Subcutaneous preadipocyte (primary cell): Measurements from ENCODE around the gene ZNF888. TPM values are rescaled to one million over a fixed set of nuclear protein-coding genes. Genes with fewer than 3 reads are reported as not detected.
A peak's percentile ranks its signal among the peaks of the same experiment; 100 is the strongest.

Experiments
- small RNA-seq: library from RNA; depleted of rRNA; stranded (forward); fragments of <200 nt; gene quantifications from one replicate; pipeline ENCODE3, GENCODE V24; 2012
- total RNA-seq: library from RNA; depleted of rRNA; stranded (reverse); fragments of >200 nt; gene quantifications from 2 replicates; pipeline ENCODE4 v1.2.3, GENCODE V29; 2012

ZNF888 gene
- total RNA-seq = 2.6 and 3.3 TPM in 2 replicates

DNA sequence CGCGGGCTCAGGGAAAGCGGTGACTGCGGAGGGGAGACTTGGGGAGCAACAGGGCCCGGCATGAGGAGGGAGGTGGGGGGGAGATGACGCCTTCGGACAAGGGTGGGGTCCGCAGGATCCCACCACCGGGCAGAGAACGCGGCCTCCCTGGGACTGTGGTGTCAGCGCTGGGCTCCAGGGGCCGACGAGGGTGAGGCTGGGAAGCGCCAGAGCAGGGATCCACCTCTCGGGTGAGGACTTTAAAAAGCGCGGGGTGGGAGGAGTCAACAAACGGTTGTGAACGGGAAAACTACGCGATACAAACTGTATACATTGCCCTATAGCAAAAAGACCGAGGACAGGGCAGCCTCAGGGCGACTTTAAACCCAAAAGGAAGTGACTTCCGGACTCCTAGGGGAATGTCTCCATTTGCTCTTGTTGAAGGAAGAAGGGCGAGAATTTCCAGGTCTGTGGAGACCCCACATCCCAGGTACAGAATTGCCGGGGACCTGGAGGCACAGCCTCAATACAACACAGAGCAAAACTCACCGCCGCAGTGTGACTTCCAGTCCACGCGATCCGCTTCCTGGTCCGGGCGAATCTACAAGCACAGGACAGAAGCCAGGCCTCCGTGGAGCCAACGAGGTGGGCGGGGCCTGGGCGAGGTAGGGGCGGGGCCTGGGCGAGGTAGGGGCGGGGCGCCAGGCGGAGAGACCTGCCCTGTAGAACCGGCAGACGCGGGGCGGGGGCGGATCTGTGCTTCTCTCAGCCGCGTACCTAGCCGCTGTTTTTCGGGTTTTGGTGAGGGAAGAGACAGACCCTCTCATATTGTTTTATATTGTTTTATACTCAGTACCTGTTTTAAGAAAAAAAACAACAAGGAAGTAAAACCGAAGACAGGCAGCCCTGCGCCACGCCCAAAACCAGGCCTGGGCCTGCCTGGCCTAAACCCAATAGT lies at the start of gene ZNF888:
ZNF888 (minus strand) TSS at position 588 of the 937 bp plus-strand sequence. CDS start 5,555 bp downstream, outside the sequence.

DNA sequence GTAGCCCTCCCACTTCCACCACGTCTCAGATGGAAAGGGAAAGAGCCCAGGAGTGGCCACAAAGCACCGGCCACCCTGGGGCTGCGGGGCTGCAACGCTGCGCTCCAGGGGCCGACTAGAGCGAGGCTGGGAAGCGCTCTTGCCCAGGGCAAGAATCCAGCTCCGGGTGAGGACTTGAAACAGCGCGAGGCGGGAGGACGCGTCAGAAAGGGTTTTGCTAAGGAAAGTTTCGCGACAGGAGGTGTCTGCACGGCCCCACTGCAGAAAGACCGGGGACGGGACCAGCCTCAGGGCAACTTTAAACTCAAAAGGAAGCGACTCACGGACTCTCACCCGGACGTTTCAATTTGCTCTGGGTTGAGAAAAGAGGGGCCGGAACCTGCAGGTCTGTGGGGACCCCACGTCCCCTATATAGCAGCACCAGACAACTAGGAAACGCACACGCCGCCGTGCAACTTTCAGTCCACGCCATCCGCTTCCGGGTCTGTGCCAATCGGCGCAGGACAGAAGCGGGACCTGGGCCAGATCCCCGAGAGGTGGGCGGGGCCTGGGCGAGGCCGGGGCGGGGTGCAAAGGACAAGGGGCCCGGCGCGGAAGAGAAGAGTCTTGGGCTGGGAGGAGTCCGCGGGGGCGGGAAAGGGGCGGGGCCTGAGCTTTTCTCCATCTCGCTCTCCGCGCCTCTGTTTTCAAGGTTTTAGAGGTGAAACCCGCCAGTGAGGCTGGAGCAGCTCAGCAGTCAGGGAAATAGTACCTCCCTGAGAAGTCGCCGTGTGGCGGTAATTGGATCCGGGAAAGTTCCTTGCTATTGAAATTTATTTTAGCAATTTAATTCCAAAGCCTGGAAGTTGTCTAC lies 39.4 kb upstream of the ZNF888 start, which contains the start of gene ZNF816:
ZNF816 (minus strand) TSS at position 488 of the 853 bp plus-strand sequence. CDS start 6,792 bp downstream, outside the sequence.

DNA sequence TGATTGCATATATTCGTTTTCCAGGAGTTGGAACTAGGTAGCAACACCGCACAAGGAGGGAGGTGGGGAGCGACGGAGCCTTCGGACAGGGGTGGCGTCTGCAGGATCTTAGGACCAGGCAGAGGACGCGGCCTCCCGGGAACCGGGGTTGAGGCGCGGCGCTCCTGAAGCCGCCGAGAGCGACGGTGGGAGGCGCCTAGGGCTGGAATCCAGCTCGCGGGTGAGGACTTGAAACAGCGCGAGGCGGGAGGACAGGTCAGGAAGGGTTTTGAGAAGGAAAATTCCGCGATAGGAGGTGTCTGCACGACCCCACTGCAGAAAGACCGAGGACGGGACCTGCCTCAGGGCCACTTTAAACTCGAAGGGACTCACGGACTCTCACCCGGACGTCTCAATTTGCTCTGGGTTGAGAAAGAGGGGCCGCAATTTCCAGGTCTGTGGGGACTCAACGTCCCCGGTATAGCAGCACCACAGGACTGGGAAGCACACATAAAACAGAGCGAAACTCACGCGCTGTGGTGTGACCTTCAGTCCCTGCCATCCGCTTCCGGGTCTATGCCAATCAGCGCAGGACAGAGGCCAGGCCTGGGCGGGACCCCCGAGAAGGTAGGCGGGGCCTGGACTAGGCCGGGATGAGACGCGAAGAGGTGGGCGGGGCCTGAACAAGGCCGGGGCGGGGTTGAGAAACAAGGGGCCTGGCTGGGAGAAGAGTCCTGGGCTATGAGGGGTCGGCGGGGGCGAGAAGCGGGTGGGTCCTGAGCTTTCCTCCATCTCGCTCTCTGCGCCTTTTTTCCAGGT lies 25.9 kb downstream of the ZNF888 start, which contains the start of gene ZNF320:
ZNF320 (minus strand) TSS at position 498 of the 798 bp plus-strand sequence. CDS start 7,380 bp downstream, outside the sequence.

DNA sequence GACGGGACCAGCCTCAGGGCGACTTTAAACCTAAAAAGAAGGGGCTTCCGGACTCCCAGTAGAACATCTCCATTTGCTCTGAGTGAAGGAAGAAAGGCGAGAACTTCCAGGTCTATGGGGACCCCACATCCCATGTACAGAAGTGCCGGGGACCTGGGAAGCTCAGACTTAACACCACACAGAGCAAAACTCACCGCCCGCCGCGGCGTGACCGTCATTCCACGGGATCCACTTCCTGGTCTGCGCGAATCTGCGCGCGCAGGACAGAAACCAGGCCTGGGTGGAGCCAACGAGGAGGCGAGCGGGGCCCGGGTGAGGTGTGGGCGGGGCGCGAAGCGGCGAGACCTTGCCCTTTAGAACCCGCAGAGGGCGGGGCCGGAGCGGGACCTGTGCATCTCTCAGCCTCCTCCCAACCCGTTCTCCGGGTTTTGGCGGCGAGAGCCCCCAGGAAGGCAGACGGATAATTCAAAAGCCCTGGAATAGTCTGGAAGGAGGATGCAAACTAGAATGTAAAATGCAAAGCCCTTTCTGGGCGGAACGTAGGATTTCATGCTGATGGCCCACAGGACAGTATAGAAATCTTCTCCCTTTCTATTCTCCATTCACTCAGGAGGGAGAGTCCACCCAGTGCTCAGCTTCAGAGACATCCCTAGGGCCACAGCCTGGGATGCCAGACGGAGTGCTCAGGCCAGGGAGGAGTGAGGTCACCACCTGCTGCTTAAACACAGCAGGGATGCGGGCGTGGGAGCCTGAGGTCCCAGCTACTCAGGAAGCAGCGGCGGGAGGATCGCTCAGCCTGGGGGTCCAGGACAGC lies 65.6 kb downstream of the ZNF888 start, which contains the start of gene ZNF468:
ZNF468 (minus strand) TSS at position 242 of the 814 bp plus-strand sequence. CDS start 3,347 bp downstream, outside the sequence.

Small RNA genes lying within 50 kb of the gene (small RNA-seq; reads per million reads assigned to genes)
- gene ZNF320 = 1.2 reads per million, percentile 65 among the genes with 10 or more reads in this experiment

Other genes starting within 250 kb of the ZNF888 start
- 8.1 and 11.3 TPM in 2 replicates for gene ZNF611, start 188.4 kb downstream of the ZNF888 start, total RNA-seq
- 3.7 and 5.9 TPM in 2 replicates for gene ZNF600, start 136.6 kb downstream of the ZNF888 start, total RNA-seq
- 10.7 and 13.7 TPM in 2 replicates for gene ZNF28, start 101.8 kb downstream of the ZNF888 start, total RNA-seq
- gene ZNF468, start 65.8 kb downstream of the ZNF888 start, total RNA-seq = 11.4 and 16.8 TPM in 2 replicates
- 9.4 and 11.8 TPM in 2 replicates for gene ZNF320, start 25.8 kb downstream of the ZNF888 start, total RNA-seq
- gene ZNF816, start 39.5 kb upstream of the ZNF888 start, total RNA-seq = 6.6 and 7.3 TPM in 2 replicates
- not detected in 2 replicates for gene ERVV-1, start 90.5 kb upstream of the ZNF888 start, total RNA-seq
- not detected in 2 replicates for gene ERVV-2, start 121.3 kb upstream of the ZNF888 start, total RNA-seq
- gene ZNF160, start 180.0 kb upstream of the ZNF888 start, total RNA-seq = 27.6 and 39.5 TPM in 2 replicates
- 2.2 and 3.7 TPM in 2 replicates for gene ZNF415, start 209.5 kb upstream of the ZNF888 start, total RNA-seq
- 4.8 and 7.6 TPM in 2 replicates for gene ZNF347, start 235.6 kb upstream of the ZNF888 start, total RNA-seq